Hepatocyte (in vitro differentiated cells): ENCODE measurements around the gene PSEN1.

ENCODE experiments used
- EZH2 ChIP-seq: fragments of 200-600 bp; sonication (generic); IDR thresholded peaks from 2 replicates; pipeline ENCODE4 v1.6.1; 2016; ENCODE audit warnings: antibody characterized with exemption, mild to moderate bottlenecking, borderline replicate concordance
- EZH2phosphoT487 ChIP-seq: fragments of 200-600 bp; sonication (generic); IDR thresholded peaks from one replicate; pipeline ENCODE4 v1.6.1; 2018; ENCODE audit warnings: antibody characterized with exemption, mild to moderate bottlenecking, low read depth, moderate library complexity; ENCODE audit not compliant: unreplicated experiment, severe bottlenecking
- TF ChIP-seq, protein P1 (sequence below): fragments of 200-600 bp; sonication (generic); IDR thresholded peaks from 2 replicates; pipeline ENCODE4 v1.5.1; 2016; ENCODE audit warnings: antibody characterized with exemption, mild to moderate bottlenecking; ENCODE audit not compliant: poor library complexity

GRCh38 chr14:73259837-73260236, 123.5 kb downstream of the PSEN1 start:
- TF ChIP-seq, protein P1, sequence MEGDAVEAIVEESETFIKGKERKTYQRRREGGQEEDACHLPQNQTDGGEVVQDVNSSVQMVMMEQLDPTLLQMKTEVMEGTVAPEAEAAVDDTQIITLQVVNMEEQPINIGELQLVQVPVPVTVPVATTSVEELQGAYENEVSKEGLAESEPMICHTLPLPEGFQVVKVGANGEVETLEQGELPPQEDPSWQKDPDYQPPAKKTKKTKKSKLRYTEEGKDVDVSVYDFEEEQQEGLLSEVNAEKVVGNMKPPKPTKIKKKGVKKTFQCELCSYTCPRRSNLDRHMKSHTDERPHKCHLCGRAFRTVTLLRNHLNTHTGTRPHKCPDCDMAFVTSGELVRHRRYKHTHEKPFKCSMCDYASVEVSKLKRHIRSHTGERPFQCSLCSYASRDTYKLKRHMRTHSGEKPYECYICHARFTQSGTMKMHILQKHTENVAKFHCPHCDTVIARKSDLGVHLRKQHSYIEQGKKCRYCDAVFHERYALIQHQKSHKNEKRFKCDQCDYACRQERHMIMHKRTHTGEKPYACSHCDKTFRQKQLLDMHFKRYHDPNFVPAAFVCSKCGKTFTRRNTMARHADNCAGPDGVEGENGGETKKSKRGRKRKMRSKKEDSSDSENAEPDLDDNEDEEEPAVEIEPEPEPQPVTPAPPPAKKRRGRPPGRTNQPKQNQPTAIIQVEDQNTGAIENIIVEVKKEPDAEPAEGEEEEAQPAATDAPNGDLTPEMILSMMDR: no peak
- no peak for TF ChIP-seq EZH2
- no peak for TF ChIP-seq EZH2phosphoT487
